Sigmoid colon (tissue), 4 donors: Measurements from ENCODE around the gene PEAK1.

Experiments used
- EP300 ChIP-seq, 4 donors: sonication (generic); formaldehyde crosslinking; IDR thresholded peaks; one replicate each; pipeline ENCODE4 v1.6.1; 2017; ENCODE audit warnings: antibody characterized with exemption in 4 of 4
- POLR2A ChIP-seq, 2 donors: fragments of 450-650 bp; IDR thresholded peaks; one replicate each; pipeline ENCODE4 v1.6.1; 2016; ENCODE audit warnings: antibody characterized with exemption in 2 of 2, mild to moderate bottlenecking in 2 of 2, moderate library complexity in 2 of 2
- POLR2AphosphoS5 ChIP-seq, 4 donors: sonication (generic); formaldehyde crosslinking; IDR thresholded peaks; one replicate each; pipeline ENCODE4 v1.6.1; 2017; ENCODE audit warnings: antibody characterized with exemption in 4 of 4
- TF ChIP-seq, protein P1 (sequence below), 4 experiments: fragments of 450-650 bp in 3 of 4; fragments of 200-600 bp in 1 of 4; IDR thresholded peaks; one replicate each; pipeline ENCODE4 v1.5.1; 2016 to 2019; ENCODE audit warnings: antibody characterized with exemption in 4 of 4, mild to moderate bottlenecking in 3 of 4, moderate library complexity in 2 of 4

DNA sequence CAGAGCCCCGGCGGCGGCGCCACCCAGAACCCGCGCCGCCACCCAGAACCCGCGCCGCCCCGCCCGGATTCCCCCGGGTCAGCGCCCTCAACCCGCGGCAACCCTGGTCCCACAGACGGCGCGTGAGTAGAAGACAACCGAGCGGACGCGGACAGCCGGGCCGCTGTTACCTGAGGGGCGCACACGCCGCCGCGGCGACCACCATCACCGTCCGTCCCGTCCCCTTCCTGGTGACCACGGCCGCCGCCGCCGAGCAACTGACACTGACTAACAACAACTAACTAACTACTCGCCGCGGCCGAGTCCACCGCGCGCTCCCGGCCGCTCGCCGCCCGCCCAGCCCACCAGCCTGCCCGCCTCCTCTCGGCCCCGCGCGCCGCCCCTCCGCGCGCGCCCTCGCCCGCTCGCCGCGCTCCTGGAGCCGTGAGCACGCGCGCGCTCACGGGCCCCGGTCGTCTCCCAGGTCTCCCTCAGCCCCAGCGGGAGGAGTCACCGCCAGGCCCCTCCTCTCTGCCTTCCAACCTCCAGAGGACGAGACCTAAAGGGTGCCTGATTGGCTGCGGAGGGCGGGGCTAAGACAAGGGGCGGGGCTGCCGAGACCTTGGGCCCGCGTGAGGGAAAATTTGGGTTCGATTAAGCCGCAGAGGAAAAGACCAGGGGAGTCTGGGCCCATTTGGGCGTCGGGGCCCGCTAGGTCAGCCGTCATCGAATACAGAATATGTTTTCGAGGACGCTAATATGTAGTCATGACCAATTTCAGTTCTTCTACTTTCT, at the start of gene PEAK1:
- TF ChIP-seq, protein P1, sequence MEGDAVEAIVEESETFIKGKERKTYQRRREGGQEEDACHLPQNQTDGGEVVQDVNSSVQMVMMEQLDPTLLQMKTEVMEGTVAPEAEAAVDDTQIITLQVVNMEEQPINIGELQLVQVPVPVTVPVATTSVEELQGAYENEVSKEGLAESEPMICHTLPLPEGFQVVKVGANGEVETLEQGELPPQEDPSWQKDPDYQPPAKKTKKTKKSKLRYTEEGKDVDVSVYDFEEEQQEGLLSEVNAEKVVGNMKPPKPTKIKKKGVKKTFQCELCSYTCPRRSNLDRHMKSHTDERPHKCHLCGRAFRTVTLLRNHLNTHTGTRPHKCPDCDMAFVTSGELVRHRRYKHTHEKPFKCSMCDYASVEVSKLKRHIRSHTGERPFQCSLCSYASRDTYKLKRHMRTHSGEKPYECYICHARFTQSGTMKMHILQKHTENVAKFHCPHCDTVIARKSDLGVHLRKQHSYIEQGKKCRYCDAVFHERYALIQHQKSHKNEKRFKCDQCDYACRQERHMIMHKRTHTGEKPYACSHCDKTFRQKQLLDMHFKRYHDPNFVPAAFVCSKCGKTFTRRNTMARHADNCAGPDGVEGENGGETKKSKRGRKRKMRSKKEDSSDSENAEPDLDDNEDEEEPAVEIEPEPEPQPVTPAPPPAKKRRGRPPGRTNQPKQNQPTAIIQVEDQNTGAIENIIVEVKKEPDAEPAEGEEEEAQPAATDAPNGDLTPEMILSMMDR (IDR thresholded peaks at IDR 0.05), result no peak
- TF ChIP-seq EP300 (IDR thresholded peaks at IDR 0.05) (no peak), POLR2AphosphoS5 (IDR thresholded peaks at IDR 0.05) (peak; percentile 83 to 96 (median 93)), POLR2A (IDR thresholded peaks at IDR 0.05) (peak; percentile 52 to 70)
